SH-SY5Y (cell line): Measurements from ENCODE around the gene WNK2.

Experiments used
- GATA2 ChIP-seq: IDR thresholded peaks from 2 replicates; pipeline ENCODE4 v1.6.1; 2011; ENCODE audit warnings: mild to moderate bottlenecking, low read depth, low read length
- GATA3 ChIP-seq: IDR thresholded peaks from 2 replicates; pipeline ENCODE4 v1.6.1; 2011; ENCODE audit warnings: low read depth, mild to moderate bottlenecking, low read length, moderate library complexity

Gene WNK2

DNA sequence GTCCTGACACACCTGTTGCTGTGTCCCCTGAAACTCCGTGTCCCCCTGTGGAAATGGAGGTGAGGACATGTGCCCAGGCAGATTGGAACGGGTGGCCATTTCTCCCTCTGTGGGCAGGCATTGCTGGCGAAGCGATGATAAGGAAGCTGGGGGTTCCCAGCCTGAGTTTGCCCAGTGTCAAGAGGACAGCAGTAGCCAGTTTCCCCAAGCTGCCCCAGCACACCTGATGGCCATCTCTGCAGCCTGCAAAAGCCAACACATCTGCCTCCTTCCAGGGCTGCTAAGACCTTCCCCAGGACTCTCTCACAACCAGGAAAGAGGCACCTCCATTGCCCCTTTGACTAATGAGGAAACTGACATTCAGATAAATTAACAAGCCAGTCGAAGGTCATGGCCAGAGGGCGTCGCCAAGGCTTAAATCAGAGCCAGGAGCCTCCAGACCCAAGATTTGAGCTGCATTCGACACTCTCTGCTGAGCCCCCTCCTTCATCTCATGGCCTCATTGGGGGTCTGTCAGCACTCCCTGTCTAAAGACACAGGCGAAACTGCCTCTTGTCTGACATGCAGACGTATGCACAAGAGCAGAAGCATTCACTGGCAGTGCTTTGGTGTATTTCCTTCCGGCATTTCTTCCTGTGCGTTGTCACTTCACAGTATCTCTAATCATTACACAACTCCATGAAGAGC lies 10.4 kb upstream of the WNK2 start:
- no peak for TF ChIP-seq GATA3
- TF ChIP-seq GATA2: no peak

DNA sequence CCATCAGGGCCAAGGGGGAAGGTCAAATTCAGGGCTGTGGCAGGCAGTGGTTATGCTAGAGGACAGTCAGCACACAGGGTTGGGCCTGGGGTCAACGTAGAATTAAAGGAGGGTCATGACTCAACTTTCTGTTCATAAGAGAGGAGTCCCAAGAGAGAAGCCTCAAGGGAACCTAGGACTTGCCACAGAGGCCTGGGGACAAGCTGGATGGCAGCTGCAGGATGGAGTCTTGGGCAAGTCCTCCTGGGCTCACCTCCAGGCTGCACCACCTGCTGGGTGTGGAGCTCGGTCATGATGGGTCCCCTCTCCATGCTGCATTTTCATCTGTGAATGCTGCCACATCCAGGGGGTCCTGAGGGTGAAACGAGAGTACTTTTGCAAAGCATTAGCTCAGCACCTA lies 9.0 kb upstream of the WNK2 start:
- no peak for TF ChIP-seq GATA3
- no peak for TF ChIP-seq GATA2

DNA sequence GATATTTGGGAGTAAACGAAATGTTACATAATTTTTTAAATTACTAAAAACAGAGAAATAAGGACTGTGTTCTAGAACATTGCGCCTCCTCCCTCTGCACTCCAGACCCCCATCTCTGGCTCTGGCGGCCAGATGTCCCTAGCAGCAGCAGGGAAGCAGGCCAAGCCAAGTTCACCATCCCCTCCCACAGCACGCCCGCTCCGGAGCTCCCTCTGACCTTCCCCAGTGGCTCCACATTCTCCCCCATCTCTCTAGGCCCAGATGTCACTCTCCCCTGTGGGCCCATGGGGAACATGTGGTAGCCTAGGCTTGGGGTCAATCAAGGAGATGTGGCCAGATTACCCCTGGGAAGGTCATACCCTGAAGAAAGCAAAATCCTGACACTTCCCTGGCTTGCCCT lies 6.3 kb upstream of the WNK2 start:
- no peak for TF ChIP-seq GATA3
- no peak for TF ChIP-seq GATA2

DNA sequence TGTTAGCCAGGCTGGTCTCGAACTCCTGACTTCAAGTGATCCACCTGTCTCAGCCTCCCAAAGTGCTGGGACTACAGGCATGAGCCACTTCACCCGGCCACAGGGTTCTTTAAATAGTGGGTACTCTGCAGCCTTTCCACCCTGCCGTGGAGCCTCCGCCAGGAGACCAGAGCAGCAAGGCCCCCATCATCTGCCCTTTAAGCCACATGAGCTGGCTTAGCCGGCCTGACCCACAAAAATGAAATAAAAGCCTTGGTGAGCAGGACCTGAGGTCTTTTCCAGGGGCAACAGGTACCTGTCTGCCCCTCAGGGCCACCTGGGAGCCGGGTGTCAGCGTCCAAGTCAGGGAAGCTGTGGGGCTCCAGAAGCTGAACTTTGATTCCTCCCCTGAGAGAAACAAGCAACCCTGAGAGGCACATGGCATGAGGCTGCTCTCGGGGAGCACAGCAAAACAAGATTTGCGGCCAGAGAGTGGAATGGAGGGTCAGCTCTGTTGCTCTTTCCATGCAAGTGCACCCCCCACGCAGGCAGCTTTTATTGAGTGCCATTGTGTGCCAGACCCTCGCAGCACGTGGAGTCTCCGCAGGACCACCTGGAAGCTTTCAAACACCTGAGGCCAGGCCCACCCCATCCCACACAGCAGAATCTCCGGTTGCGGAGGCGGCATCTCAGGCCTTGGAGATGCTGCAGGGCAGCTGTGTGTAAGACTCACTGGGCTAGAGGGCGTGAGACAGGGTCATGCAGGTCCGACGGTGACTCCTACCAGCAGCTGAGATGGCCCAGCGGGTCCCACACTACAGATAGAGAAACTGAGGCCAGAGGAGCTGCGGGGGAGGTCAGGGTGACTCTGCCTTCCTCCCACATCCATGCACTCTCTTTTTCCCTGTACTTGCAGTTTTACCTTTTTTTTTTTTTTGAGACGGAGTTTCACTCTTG lies 4.8 kb upstream of the WNK2 start:
- TF ChIP-seq GATA3 (no peak), GATA2 (no peak)

DNA sequence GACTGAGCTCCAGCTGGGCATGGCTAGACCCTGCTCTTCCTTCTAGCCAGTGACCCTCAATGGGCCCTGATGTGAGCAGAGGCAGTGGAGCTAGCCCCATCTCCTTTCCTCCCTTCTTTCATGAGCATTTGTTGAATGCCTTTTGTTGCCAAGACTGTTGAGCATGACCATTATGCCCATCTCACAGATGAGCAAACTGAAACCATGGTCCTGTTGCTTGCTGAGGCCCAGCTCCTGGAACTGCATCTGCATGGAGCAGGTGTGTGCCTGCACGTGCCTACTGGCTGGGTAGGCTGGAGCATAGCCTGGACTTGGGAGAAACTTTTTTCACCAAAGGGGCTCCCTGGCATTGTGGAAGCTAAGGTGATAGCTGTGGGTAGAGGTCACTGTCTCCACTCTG lies 3.0 kb upstream of the WNK2 start:
- TF ChIP-seq GATA2: no peak

DNA sequence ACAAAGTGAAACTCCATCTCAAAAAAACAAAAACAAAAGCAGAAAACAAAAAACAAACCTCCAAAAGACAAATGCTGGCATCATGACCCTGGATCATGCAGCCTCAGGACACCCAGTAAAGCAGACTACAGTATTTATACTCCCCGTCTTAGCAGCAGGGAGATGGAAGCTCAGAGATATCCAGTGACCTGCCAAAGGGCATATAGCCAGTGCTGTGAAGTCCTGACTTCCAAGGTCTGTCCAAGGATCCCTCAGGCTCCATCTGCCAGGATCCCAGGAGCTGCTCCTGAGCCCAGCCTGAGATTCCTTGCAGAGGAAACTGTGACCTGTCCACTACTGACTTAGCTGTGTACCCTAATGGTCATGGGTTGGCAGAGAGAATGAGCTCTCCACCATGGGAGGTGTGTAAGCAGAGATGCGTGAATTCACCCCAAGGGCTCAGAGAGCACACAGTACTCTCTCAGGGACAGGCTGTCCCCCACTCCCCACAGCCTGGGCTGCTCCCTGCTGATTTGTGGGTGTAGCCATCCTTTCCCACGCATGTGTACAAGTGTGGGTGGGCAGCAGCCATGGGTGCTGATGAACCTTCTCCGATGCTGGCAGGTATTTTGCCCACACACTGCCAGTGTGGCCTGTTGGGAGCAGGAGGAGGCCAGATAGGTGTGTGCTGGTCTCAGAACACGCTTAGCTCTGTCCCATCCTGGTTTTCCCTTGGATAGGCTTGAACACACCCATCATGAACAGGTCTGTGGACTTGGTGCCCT lies 2.1 kb upstream of the WNK2 start:
- no peak for TF ChIP-seq GATA3
- no peak for TF ChIP-seq GATA2

DNA sequence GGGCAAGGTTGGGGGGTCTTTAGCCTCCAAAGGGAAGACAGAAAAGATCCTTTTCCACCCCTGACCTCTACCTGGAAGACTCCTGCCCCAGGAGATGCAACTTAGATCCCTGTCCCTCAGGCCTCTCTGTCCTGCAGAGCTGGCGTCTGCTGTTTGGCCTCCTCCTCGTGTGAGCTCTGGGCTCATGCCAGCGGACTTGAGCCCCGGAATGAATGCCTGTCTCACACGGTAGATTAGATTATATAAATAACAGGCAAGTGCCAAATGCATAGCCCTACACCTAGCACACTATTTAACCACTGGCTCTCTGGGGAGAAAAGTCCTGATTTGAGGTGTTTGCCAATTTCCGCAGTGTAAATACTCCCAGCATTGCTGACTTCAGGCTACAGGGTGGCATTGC lies 1.4 kb upstream of the WNK2 start:
- TF ChIP-seq GATA3 (no peak), GATA2 (no peak)

DNA sequence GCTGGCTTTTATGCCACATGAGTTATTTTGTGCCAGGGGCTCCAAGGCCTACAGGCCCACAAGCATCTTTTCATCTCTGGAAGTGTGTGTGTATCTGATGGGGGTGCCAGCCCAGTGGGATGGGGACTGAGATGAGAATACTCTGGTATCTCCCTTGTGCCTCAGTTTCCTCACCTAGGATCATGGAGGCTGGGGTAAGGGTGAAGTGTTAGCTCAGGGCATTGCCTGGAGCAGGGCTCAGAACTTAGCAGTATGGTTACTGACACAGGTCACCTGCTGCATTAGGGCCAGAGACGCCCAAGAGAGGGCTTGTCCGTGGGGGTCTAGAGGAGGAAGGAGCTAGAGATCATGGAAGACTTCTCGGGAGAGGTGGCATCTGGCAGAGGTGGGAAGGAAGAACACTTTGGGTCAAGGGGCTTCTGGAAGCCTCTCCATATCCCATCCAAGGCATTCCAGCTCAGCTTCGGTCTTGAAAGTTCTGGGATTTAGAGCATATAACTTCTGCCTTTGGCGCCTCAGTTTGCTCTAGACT lies 742 bp upstream of the WNK2 start:
- TF ChIP-seq GATA2: no peak
- no peak for TF ChIP-seq GATA3

DNA sequence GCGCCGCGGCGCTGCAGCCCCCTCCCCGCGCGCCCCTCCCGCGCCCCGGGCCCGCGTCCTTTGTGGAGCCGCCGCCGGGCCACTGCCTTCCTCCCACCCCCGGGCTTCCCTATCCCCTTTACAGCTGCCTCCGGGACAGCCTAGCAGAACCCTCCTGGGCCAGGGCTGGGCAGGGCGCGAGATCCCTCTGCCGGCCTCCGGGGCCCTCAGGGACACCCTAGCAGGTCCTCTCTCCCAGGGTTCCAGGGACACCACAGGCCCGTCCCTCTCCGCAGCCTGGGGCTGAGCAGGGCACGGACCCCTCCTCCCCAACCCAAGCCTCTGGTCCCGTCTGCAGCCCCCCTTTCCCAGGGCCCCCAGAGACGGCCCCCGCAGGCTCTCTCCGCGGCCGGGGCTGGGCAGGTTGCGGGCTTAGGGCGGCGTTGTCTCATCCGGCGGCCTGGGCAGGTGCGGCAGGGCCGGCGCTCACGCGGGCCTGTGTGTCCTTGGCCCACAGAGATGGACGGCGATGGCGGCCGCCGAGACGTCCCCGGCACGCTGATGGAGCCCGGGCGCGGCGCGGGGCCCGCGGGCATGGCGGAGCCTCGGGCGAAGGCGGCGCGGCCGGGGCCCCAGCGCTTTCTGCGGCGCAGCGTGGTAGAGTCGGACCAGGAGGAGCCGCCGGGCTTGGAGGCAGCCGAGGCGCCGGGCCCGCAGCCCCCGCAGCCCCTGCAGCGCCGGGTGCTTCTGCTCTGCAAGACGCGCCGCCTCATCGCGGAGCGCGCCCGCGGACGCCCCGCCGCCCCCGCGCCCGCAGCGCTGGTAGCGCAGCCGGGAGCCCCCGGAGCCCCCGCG lies 710 bp downstream of the WNK2 start:
- no peak for TF ChIP-seq GATA2
- no peak for TF ChIP-seq GATA3

DNA sequence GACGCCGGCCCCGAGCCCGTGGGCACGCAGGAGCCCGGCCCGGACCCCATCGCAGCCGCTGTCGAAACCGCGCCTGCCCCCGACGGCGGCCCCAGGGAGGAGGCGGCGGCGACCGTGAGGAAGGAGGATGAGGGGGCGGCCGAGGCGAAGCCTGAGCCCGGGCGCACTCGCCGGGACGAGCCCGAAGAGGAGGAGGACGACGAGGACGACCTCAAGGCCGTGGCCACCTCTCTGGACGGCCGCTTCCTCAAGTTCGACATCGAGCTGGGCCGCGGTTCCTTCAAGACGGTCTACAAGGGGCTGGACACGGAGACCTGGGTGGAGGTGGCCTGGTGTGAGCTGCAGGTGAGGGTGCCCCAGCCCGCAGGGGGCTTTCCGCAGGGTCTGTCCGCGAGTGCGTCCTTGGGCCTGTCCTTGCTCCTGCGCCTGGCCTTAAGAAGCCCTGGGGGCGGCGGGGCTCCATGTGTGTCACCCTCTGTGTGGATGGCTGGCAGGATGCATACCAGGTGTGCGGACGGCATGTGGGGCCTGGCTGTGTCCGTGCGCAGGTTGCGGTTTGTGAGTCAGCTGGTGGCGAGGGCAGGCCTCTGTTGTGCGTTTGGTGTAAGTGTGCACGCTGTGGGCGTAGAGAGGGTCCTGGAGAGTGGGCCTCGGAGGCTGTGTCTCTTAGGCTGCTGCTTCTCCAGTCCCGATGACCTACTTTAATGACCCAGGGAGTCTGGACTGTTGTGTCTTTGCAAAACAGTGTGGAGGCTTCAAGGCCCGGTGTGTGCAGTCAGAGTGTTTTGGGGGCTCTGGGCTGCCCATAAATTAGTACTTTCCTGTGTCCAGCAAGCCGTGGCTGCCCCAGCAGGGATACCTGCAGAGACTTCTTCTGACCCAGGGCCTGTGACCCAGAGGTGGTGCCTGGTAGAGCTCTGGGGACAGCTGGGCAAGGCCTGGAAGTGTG lies 1.6 kb downstream of the WNK2 start:
- TF ChIP-seq GATA3: no peak
- TF ChIP-seq GATA2: no peak

DNA sequence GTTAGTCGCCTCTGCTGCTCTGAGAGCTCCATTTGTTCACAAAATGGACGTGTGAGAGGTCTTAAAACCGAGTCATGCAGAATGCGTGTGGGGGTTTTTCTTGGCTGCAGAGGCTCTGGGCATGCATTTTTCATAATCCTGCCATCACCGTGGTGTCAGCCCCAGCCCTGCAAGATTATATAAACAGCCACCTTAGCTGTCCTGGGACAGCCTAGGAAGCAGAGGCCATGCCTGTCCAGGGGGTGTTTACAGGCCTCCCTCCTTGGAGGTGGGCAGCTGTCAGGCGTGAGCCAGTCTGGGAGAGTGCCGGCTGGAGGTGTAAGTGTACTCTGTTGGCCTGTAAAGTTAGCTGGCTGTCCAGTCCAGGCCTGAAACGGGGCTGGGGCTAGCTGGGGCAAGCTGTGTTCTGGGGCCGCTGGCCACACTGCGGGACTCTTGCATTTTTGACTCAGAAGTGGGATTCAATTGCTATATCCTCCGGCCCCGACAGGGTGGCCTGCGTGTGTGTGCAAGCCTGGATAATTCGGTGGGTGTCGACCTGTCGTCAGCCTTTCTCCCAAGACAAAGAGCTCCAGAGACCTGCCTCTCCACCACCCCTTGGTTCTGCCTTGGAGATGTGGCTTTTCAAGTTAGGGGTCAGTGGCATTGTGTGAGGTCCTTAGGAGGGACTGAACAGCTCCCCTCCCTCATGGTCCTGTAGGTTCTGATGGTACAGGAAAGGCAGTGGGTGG lies 2.4 kb downstream of the WNK2 start:
- TF ChIP-seq GATA2: no peak
- TF ChIP-seq GATA3: no peak

DNA sequence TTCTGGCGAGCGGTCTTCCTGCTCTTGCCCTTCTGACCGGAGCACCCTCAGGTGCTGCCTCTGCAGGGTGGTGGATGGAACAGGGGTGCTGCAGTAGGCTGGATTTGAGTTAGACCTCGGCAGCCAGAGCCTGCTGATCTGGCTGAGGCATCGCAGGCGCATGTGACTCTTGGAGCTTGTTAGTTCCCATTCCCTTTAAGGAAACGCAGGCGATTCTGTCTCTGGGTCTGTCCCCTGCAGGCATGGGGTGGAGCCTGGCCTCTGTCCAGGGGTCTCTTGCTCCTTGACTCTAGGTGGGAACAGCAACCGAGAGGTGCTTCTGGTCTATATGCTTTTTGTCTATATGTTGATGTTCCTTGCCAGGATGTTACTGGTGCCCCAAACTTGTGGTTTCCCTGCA lies 3.1 kb downstream of the WNK2 start:
- TF ChIP-seq GATA2 (no peak), GATA3 (no peak)
